GM12878 (cell line): Measurements from ENCODE around the gene TIMM17B. TPM values are rescaled to one million over a fixed set of nuclear protein-coding genes. Genes with fewer than 3 reads are reported as not detected.

Source experiments
- CTCF ChIP-seq, 3 experiments: IDR thresholded peaks in 2 of 3; conservative IDR thresholded peaks in 1 of 3; 2 replicates each; pipeline ENCODE4 v1.5.1; 2011; ENCODE audit warnings: low read depth in 3 of 3, low read length in 3 of 3, mild to moderate bottlenecking in 3 of 3, control low read depth in 2 of 3, moderate library complexity in 2 of 3, inconsistent platforms in 1 of 3, mixed read lengths in 1 of 3; ENCODE audit not compliant: control insufficient read depth in 2 of 3, insufficient read depth in 1 of 3; ENCODE audit errors: extremely low read depth in 1 of 3
- EGR1 ChIP-seq, 2 experiments: IDR thresholded peaks; 1 replicate in 1 of 2; 2 replicates in 1 of 2; pipeline ENCODE4 v1.6.1; 2011 to 2012; ENCODE audit warnings: low read depth in 2 of 2, low read length in 2 of 2, borderline replicate concordance in 1 of 2, mild to moderate bottlenecking in 1 of 2, moderate library complexity in 1 of 2
- ESRRA ChIP-seq: IDR thresholded peaks from 2 replicates; pipeline ENCODE4 v1.6.1; 2012; ENCODE audit warnings: mild to moderate bottlenecking, low read length, improper control_type of control experiment
- MYC ChIP-seq: IDR thresholded peaks from 2 replicates; pipeline ENCODE4 v1.6.1; 2011; ENCODE audit warnings: mild to moderate bottlenecking, low read length, moderate library complexity, inconsistent platforms; ENCODE audit not compliant: insufficient read depth, insufficient replicate concordance, insufficient read length, severe bottlenecking
- POU2F2 ChIP-seq: IDR thresholded peaks from 3 replicates; pipeline ENCODE4 v1.6.1; 2011; ENCODE audit warnings: low read depth, mild to moderate bottlenecking, low read length, borderline replicate concordance
- RAD21 ChIP-seq: IDR thresholded peaks from 2 replicates; pipeline ENCODE4 v1.6.1; 2011; ENCODE audit warnings: mild to moderate bottlenecking, low read depth, low read length, moderate library complexity; ENCODE audit not compliant: insufficient read depth
- SUZ12 ChIP-seq: fragments of 200-600 bp; sonication (generic); IDR thresholded peaks from one replicate; pipeline ENCODE4 v1.6.1; 2018; ENCODE audit warnings: antibody characterized with exemption, mild to moderate bottlenecking; ENCODE audit not compliant: unreplicated experiment
- polyA plus RNA-seq, 11 experiments: library from polyadenylated mRNA; depleted of rRNA in 4 of 11; unstranded in 6 of 11; stranded (reverse) in 5 of 11; fragments of >200 nt; fragmentation: Nextera tagmentation in 4 of 11; fragmentation: Illumina TruSeq in 1 of 11; extraction: Ambion mirVana in 4 of 11; extraction: Trizol in 1 of 11; gene quantifications; 1 replicate in 1 of 11; 2 replicates in 10 of 11; pipeline versions ENCODE4 v1.2.1 to v1.2.3, GENCODE V29; 2011 to 2016; ENCODE audit warnings: inconsistent platforms in 2 of 11, missing spikeins in 2 of 11, low read depth in 1 of 11
- total RNA-seq, 4 experiments: library from RNA; depleted of rRNA in 3 of 4; stranded (reverse); fragments of >200 nt in 3 of 4; fragmentation: Illumina TruSeq in 1 of 4; extraction: Trizol in 1 of 4; gene quantifications; 2 replicates each; pipeline versions ENCODE4 v1.2.1 to v1.2.3, GENCODE V29; 2013 to 2021

TIMM17B gene
- total and polyA plus RNA-seq, 10 of the 15 experiments (the other 5 are each of a cell fraction or from before 2014, with no cell fraction given), result 4.5 to 88.7 (median 47.5) TPM

DNA sequence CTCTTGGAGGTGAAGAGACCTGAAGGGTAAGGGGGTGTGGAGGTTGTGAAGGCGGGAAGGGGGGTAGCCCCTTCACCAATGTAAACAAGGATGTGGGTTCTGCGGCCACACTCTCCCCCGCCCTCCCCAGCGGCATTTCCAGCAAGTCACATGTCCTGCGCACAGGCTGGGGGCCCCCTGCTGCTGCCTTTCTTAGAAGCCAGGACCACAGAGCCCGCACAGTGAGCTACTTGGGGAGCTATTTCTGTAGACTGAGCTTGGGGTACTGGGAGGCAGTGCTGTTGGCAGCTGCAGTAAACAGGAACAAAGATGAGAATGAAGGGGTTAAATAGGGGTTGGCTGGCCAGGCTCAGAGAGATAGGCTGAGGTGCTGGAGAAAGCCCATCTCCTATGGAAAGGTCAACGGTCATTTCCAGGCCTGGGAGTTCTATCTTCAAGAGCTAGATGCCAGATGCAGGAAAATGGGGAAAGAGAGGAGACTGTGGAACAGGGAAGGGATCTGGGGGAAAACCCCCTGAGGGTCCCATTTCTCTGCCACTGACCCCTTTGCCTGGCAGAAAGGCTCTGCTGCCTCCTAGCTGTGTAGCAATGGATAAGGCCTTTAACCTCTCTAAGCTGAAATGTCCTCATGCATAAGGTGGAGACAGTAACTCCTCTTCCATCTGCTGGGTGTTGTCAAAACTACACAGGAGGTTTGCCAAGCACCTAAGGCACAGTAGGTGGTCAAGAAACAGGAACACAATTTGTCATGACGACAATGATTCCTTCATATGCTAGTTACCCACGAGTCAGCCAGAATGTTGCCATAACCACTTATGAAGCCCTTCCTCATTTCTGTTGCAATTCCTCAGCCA lies 39.7 kb upstream of the TIMM17B start (continued):
- TF ChIP-seq POU2F2, result peak; percentile 84
- no peak for TF ChIP-seq MYC
- peak in 1 of 2 experiments; percentile 63; a peak in 2 of 3 replicates for TF ChIP-seq EGR1 (IDR thresholded peaks at IDR 0.05; ENCODE audit: borderline replicate concordance in 1 of 2, low read depth in 2 of 2, low read length in 2 of 2)
- peak; percentile 57 for TF ChIP-seq RAD21
- TF ChIP-seq SUZ12, result no peak
- peak; percentile 41 to 57 (median 56); a peak in 5 of 6 replicates for TF ChIP-seq CTCF (IDR thresholded peaks at IDR 0.05 in 2 of 3, conservative IDR thresholded peaks at IDR 0.05 in 1 of 3; ENCODE audit: control insufficient read depth in 2 of 3, extremely low read depth in 1 of 3, insufficient read depth in 1 of 3, low read depth in 3 of 3, low read length in 3 of 3)
- no peak for TF ChIP-seq ESRRA
